Right forelimb (tissue), 1 donor: ENCODE measurements around the gene ANKS1A.
"Not testable (repeated sequence)": the region's sequence is repeated elsewhere in the genome, so short reads cannot be mapped to it uniquely, and the experiment has no call there.

Experiments
- DNase-seq: peaks from one replicate; pipeline ENCODE4 v3.0.0-alpha.2; 2018

ANKS1A gene

DNA sequence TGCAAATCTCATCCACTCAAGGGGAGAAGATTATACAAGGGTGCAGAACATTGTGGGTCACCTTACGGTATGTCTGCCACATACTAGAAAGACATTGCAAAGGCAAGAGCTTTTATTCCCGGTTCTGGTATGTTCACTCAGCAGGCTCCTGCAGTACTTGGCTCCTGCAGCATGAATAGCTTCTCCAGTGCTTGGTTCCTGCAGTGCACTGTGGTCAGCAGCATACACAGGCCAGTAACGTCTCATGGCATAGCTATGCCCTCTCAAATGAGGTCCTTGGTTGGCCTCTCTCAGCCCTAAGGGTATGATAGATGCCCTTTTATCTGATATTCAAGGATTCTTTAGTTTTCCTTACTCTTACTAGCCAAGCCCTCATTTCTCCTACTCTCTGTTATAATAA, 239.4 kb downstream of the ANKS1A start:
- DNase-seq: no peak

DNA sequence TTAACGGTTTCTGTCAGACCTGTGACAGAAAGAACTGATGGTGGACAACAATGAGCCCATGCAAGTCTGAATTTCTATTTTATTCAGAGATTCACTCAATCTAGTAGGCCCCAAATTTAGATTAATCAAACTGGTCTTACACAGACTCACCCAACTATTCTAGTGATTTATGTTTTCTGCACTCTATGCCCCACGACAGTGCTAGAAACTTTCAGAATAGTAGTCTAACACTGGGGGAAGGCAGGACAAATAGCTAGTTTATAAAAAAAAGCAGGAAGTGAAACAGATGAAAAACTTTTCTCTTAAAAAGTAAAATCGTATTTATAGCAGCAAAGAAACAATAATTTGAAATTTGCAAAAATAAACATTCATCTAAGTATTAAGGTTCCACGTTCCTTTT, 247.1 kb downstream of the ANKS1A start:
- no peak for DNase-seq

DNA sequence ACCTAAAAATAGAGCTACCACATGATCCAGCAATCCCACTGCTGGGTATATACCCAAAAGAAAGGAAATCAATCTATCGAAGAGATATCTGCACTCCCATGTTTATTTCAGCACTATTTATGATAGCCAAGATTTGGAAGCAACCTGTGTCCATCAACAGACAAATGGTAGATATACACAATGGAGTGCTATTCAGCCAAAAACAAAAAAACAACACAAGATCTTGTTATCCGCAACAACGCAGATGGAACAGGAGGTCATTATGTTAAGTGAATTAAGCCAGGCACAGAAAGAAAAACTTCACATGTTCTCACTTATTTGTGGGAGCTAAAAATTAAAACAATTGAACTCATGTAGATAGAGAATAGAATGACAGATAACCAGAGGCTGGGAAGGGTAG, 249.1 kb downstream of the ANKS1A start:
- not testable (repeated sequence) for DNase-seq

DNA sequence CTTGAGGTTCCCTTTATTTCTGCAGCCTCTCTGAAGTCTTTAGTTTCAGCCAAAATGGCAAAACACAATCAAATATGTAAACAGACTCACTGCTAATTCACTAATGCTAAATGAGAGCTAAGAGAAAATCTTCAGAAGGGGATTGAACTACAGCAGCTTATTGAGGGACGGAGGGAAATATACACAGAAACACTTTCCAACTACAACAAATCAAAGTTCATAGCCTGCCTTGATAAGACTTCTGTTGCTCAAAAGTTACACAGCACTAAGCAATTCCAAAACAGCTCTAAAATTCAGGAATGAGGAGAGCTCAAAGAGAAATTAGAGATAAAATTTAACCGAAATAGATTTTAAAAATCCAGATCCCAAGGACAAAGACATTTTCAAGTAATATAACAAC, 250.4 kb downstream of the ANKS1A start:
- DNase-seq: no peak

DNA sequence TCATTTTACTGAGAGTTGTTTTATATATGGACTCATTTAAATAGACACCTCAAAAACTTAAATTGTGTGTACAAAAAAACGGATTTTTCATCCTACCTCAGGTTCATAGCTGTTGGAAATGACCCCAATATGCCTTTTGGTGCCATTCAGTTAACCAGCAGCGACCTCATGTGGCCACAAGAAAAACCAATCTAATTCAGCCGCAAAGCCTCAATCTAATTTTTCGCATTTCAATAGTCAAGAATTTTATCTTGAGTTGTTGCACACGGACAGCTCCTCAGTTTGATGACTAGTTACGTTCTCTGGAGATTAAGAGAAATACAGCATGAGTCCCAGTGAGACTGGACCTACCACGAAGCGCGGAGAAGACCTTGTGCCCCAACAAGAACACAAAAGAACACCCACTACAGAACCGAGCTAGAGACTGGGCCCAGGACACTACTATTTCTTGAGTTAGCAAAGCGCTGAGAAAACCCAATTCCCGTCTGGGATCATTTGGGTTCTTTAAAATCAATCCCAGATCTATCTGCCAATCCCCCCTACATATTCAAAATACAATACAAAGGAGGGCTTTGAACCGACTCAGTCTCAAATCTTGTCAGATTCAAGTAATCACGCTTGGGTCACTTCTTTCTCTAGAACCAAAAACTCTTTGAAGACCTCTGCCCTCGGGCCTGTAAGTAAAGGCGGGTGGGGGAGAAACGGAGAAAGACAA, 251.0 kb downstream of the ANKS1A start:
- DNase-seq: peak; percentile 70

DNA sequence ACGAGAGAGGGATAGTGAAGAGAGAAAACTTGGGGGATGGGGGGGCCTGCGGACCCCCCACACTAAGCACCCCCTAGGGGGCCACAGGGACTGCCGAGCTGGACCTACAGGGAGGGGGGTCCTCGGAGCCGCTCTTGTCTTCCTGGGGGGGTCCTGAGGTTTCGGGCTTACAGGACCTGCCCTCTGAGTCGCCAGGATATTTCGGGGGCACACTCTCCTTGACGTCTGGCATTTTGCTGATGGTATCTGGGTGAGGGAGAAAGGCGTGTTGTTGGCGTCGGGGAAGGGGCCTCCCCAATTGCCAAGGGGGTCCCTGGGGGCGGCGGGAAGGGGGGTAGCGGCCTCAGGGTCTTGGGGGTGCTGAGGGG, 251.6 kb downstream of the ANKS1A start:
- DNase-seq: no peak
